ENCODE results near the gene THSD7A. TPM values are rescaled to one million over a fixed set of nuclear protein-coding genes. Genes with fewer than 3 reads are reported as not detected.

The THSD7A gene
- total and polyA plus RNA-seq, 2 of the 4 experiments (the other 2 are of a cell fraction): 0.02 to 0.18 TPM

GRCh38 chr7:11779864-11780674 is 51.9 kb downstream of the THSD7A start (continued):
- no peak for TF ChIP-seq BHLHE40 (IDR thresholded peaks at IDR 0.05; ENCODE audit: low read depth, low read length)

GRCh38 chr7:11776039-11776438 is 56.0 kb downstream of the THSD7A start:
- Histone ChIP-seq H3K18ac (ENCODE audit: low read depth, low read length) (no peak overlapping the region), H2AK9ac (replicated peaks; ENCODE audit: low read depth, low read length, poor library complexity) (no peak overlapping the region), H4K20me1 (ENCODE audit: insufficient read depth, low read length) (no peaks in the 10 kb centered on the region), H2BK20ac (ENCODE audit: low read depth, low read length) (no peak overlapping the region), H2BK120ac (ENCODE audit: low read depth, low read length) (no peak overlapping the region), H3K56ac (ENCODE audit: extremely low read depth, insufficient read depth, low read length) (no peak overlapping the region), H3K9me1 (ENCODE audit: insufficient read depth, low read length) (no peaks in the 10 kb centered on the region), H2AK5ac (ENCODE audit: low read depth, low read length) (no peak overlapping the region), H3K4me3 (ENCODE audit: insufficient read depth, low read depth, low read length) (no peak overlapping the region), H3K14ac (replicated peaks; ENCODE audit: low read depth, low read length) (no peak overlapping the region), H4K5ac (ENCODE audit: low read depth, low read length) (no peak overlapping the region), H4K8ac (ENCODE audit: low read depth in 2 of 2, low read length in 2 of 2) (no peak overlapping the region), H3K4me1 (ENCODE audit: control insufficient read depth, insufficient read depth, low read length) (no peaks in the 10 kb centered on the region), H3K36me3 (ENCODE audit: control insufficient read depth, insufficient read depth, low read length) (no peaks in the 10 kb centered on the region), H3K27me3 (ENCODE audit: control insufficient read depth, insufficient read depth, low read length) (no peaks in the 10 kb centered on the region), H3K79me1 (ENCODE audit: low read depth in 1 of 2, low read length in 2 of 2) (no peaks in the 10 kb centered on the region), H3K27ac (ENCODE audit: insufficient read depth, low read length) (no peak overlapping the region), H4K91ac (ENCODE audit: insufficient read depth, low read depth, low read length) (no peak overlapping the region), H2AFZ (replicated peaks; ENCODE audit: low read length, poor library complexity) (no peak overlapping the region), H3K9me3 (ENCODE audit: control insufficient read depth, insufficient read depth, low read length) (no peaks in the 10 kb centered on the region; the same call in 1 of the 2 replicates), H2BK5ac (ENCODE audit: low read depth, low read length, poor library complexity, severe bottlenecking) (no peak overlapping the region), H3K4ac (ENCODE audit: low read depth, low read length) (no peak overlapping the region), H3K4me2 (ENCODE audit: low read depth, low read length) (no peak overlapping the region), H3K23ac (ENCODE audit: low read depth, low read length) (no peak overlapping the region), H2BK15ac (ENCODE audit: low read depth, low read length) (no peak overlapping the region), H3K9ac (ENCODE audit: low read depth, low read length) (no peak overlapping the region)
- BruUV-seq (replicated peaks): no TSS peak
- in situ Hi-C loops (cut with MboI; ENCODE audit: low sequenced_read_pairs) (no loop called here), intact Hi-C loops (cut with micrococcal nuclease) (no loop called here), dilution Hi-C loops (cut with HindIII; ENCODE audit: low sequenced_read_pairs, unreplicated experiment) (no loop called here)
- ChIA-PET CTCF (no interaction called here), POLR2A (ENCODE audit: unreplicated experiment) (no interaction called here)
- no peak for ATAC-seq (ENCODE audit: low read depth)
- WGBS, 2 experiments (ENCODE audit: extremely low coverage in 2 of 2, insufficient read length in 1 of 2): no CpG with 5 or more reads among the region's 2 CpGs
- no peak for TF ChIP-seq NFE2L2 (IDR thresholded peaks at IDR 0.05; ENCODE audit: low read depth, low read length)
- DNase-seq: no peak

Measured in IMR-90 (cell line).